GM18507 (cell line): ENCODE results near the gene DNMT1.
A peak's percentile ranks its signal among the peaks of the same experiment; 100 is the strongest.

Source experiments
- DNase-seq: peaks from one replicate; pipeline ENCODE4 v3.0.0; 2011; ENCODE audit warnings: low read depth; ENCODE audit not compliant: insufficient read length; ENCODE audit errors: extremely low spot score
- FAIRE-seq: peaks from 2 replicates; lab custom pipeline; 2011; peaks lifted over from hg19 to GRCh38; lab: Jason Lieb, UNC

DNMT1 gene

GRCh38 chr19:10086591-10087192, 108.1 kb downstream of the DNMT1 start:
- FAIRE-seq (no peak), DNase-seq (no peak)

- FAIRE-seq = peak; percentile 92
- peak; percentile 77 for DNase-seq
Measured at GRCh38 chr19:10085641-10086590, 108.8 kb downstream of the DNMT1 start, which contains the start of gene SHFL. SHFL (plus strand) TSS chr19:10086317; CDS start chr19:10086428, 111 bp downstream.

- FAIRE-seq (no peak), DNase-seq (no peak)
Measured at GRCh38 chr19:10084803-10085202, 110.0 kb downstream of the DNMT1 start.

- no peak for DNase-seq
- FAIRE-seq = no peak
Measured at GRCh38 chr19:10083911-10084310, 110.8 kb downstream of the DNMT1 start.
